Measurements from ENCODE around the gene NCKIPSD. TPM values are rescaled to one million over a fixed set of nuclear protein-coding genes. Genes with fewer than 3 reads are reported as not detected.
"Not testable (repeated sequence)": the region's sequence is repeated elsewhere in the genome, so short reads cannot be mapped to it uniquely, and the experiment has no call there.

The NCKIPSD gene
- 23.1 and 26.9 TPM in 2 replicates for total RNA-seq (2022)
- percentile 57 among the genes with signal in this experiment for Bru-seq, nascent RNA
- percentile 77 among the genes with signal in this experiment for BruChase-seq, experiment 1, labeled RNA remaining after a 6-hour chase
- BruChase-seq, experiment 2, labeled RNA remaining after a 2-hour chase, result percentile 80 among the genes with signal in this experiment
- long read RNA-seq, transcript NCKIPSD-201 (13 exons, 2,989 nt), result major isoform, 7 of 57 reads
- long read RNA-seq, partial matches to known transcripts, result 0 of 57 reads
- long read RNA-seq, other reads (novel, unspliced or antisense), result 47 of 57 reads

GRCh38 chr3:48685603-48686511 is at the start of gene NCKIPSD:
Gene NCKIPSD, minus strand, starts transcription at chr3:48685915. Its CDS starts 108 bp downstream, at chr3:48685807.
- Mint-ChIP-seq H3K27ac (ENCODE audit: unreplicated experiment) (peak within 1 kb of the TSS; percentile 31), H3K27me3 (ENCODE audit: unreplicated experiment) (no peaks in the 10 kb centered on the region), H3K9me3 (ENCODE audit: low read depth, unreplicated experiment) (no peaks in the 10 kb centered on the region), H3K36me3 (ENCODE audit: insufficient read depth, unreplicated experiment) (peaks cover 54% of the 10 kb centered on the region), H3K4me1 (ENCODE audit: low read depth, unreplicated experiment) (peaks cover 25% of the 10 kb centered on the region), H3K4me3 (ENCODE audit: low read depth, unreplicated experiment) (peak within 1 kb of the TSS; percentile 82)
- TF ChIP-seq CTCF (IDR thresholded peaks at IDR 0.05; ENCODE audit: unreplicated experiment), result peak; percentile 74
- no TSS peak for BruUV-seq (replicated peaks)
- peak; percentile 89 for DNase-seq
- intact Hi-C loops (cut with micrococcal nuclease; ENCODE audit: unreplicated experiment), result no loop called here
- CTCF ChIA-PET, result interaction anchor here (0.6 to 1.7 kb wide), 6 partner anchors 22 to 164 kb away, joined by 3 to 8 read pairs (median 4); partner anchors contain the start of genes IP6K2 and SLC26A6

- intact Hi-C loops (cut with micrococcal nuclease; ENCODE audit: unreplicated experiment); DNase-seq; H3K27me3 Mint-ChIP-seq (ENCODE audit: unreplicated experiment); H3K27ac Mint-ChIP-seq (ENCODE audit: unreplicated experiment); H3K36me3 Mint-ChIP-seq (ENCODE audit: insufficient read depth, unreplicated experiment); BruUV-seq (replicated peaks); H3K9me3 Mint-ChIP-seq (ENCODE audit: low read depth, unreplicated experiment); CTCF ChIA-PET; H3K4me3 Mint-ChIP-seq (ENCODE audit: low read depth, unreplicated experiment); H3K4me1 Mint-ChIP-seq (ENCODE audit: low read depth, unreplicated experiment): not testable (repeated sequence)
Observed at GRCh38 chr3:48735075-48735767, 49.5 kb upstream of the NCKIPSD start.

GRCh38 chr3:48734541-48734940 is 48.8 kb upstream of the NCKIPSD start:
- H3K4me1 Mint-ChIP-seq (ENCODE audit: low read depth, unreplicated experiment); H3K27me3 Mint-ChIP-seq (ENCODE audit: unreplicated experiment); DNase-seq; CTCF ChIA-PET; H3K36me3 Mint-ChIP-seq (ENCODE audit: insufficient read depth, unreplicated experiment); H3K4me3 Mint-ChIP-seq (ENCODE audit: low read depth, unreplicated experiment); H3K27ac Mint-ChIP-seq (ENCODE audit: unreplicated experiment); intact Hi-C loops (cut with micrococcal nuclease; ENCODE audit: unreplicated experiment); H3K9me3 Mint-ChIP-seq (ENCODE audit: low read depth, unreplicated experiment); BruUV-seq (replicated peaks): not testable (repeated sequence)

- H3K9me3 Mint-ChIP-seq (ENCODE audit: low read depth, unreplicated experiment); H3K4me1 Mint-ChIP-seq (ENCODE audit: low read depth, unreplicated experiment); H3K27me3 Mint-ChIP-seq (ENCODE audit: unreplicated experiment); H3K36me3 Mint-ChIP-seq (ENCODE audit: insufficient read depth, unreplicated experiment); H3K27ac Mint-ChIP-seq (ENCODE audit: unreplicated experiment); BruUV-seq (replicated peaks); intact Hi-C loops (cut with micrococcal nuclease; ENCODE audit: unreplicated experiment); H3K4me3 Mint-ChIP-seq (ENCODE audit: low read depth, unreplicated experiment); DNase-seq: not testable (repeated sequence)
- CTCF ChIA-PET, result interaction anchor here (0.6 kb wide), 1 partner anchor 31 kb away, joined by 3 read pairs; no protein-coding TSS in a partner anchor
Observed at GRCh38 chr3:48733752-48734518, 48.2 kb upstream of the NCKIPSD start.

- DNase-seq, result no peak
- H3K4me3 Mint-ChIP-seq (ENCODE audit: low read depth, unreplicated experiment), result no peak overlapping the region
- no peak overlapping the region for H3K27ac Mint-ChIP-seq (ENCODE audit: unreplicated experiment)
- peaks cover 12% of the 10 kb centered on the region for H3K27me3 Mint-ChIP-seq (ENCODE audit: unreplicated experiment)
- H3K9me3 Mint-ChIP-seq (ENCODE audit: low read depth, unreplicated experiment), result peaks cover 2% of the 10 kb centered on the region
- no peaks in the 10 kb centered on the region for H3K36me3 Mint-ChIP-seq (ENCODE audit: insufficient read depth, unreplicated experiment)
- no peaks in the 10 kb centered on the region for H3K4me1 Mint-ChIP-seq (ENCODE audit: low read depth, unreplicated experiment)
- intact Hi-C loops (cut with micrococcal nuclease; ENCODE audit: unreplicated experiment), result no loop called here
- BruUV-seq (replicated peaks), result no TSS peak
- TF ChIP-seq CTCF (IDR thresholded peaks at IDR 0.05; ENCODE audit: unreplicated experiment), result no peak
- CTCF ChIA-PET, result no interaction called here
Observed at GRCh38 chr3:48727511-48727910, 41.8 kb upstream of the NCKIPSD start.

- intact Hi-C loops (cut with micrococcal nuclease; ENCODE audit: unreplicated experiment); H3K27ac Mint-ChIP-seq (ENCODE audit: unreplicated experiment); H3K9me3 Mint-ChIP-seq (ENCODE audit: low read depth, unreplicated experiment); H3K4me3 Mint-ChIP-seq (ENCODE audit: low read depth, unreplicated experiment); H3K4me1 Mint-ChIP-seq (ENCODE audit: low read depth, unreplicated experiment); H3K36me3 Mint-ChIP-seq (ENCODE audit: insufficient read depth, unreplicated experiment); CTCF ChIA-PET; DNase-seq; BruUV-seq (replicated peaks): not testable (repeated sequence)
- H3K27me3 Mint-ChIP-seq (ENCODE audit: unreplicated experiment), result peaks cover 12% of the 10 kb centered on the region
Observed at GRCh38 chr3:48725185-48725855, 39.6 kb upstream of the NCKIPSD start.

Measured in Calu3 (cell line).